ENCODE data around the gene TSBP1. TPM values are rescaled to one million over a fixed set of nuclear protein-coding genes. Genes with fewer than 3 reads are reported as not detected.

TSBP1 gene
- total RNA-seq, 4 donors from 2014 or later = not detected

DNA sequence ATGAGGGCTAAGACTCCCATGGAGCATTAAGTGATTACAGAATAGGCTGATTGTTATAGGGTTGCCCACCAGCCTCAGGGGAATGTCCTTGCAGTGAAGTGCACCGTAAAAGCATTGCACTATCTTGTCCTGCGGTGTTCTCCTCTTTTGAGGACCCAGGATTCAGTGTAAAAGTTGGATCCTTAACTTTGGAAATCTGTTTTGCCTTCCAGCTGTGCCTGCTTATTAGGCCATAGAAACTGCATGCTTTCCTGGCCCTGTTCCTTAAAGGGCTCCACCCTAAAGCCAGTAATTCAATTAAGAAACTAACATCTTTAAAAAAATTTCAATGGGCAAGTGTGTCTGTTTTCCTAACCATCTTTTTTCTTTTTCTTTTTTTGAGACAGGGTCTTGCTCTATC lies 122.4 kb downstream of the TSBP1 start:
- Histone ChIP-seq H3K4me1 (peaks cover 0 to 16% (median 0%) of the 10 kb centered on the region in 4 donors), H3K36me3 (no peaks in the 10 kb centered on the region), H3K27ac (no peak overlapping the region), H3K27me3 (no peaks in the 10 kb centered on the region), H3K4me3 (no peak overlapping the region), H3K9me3 (no peaks in the 10 kb centered on the region)
- TF ChIP-seq EP300 (IDR thresholded peaks at IDR 0.05) = no peak
- TF ChIP-seq, protein P1, sequence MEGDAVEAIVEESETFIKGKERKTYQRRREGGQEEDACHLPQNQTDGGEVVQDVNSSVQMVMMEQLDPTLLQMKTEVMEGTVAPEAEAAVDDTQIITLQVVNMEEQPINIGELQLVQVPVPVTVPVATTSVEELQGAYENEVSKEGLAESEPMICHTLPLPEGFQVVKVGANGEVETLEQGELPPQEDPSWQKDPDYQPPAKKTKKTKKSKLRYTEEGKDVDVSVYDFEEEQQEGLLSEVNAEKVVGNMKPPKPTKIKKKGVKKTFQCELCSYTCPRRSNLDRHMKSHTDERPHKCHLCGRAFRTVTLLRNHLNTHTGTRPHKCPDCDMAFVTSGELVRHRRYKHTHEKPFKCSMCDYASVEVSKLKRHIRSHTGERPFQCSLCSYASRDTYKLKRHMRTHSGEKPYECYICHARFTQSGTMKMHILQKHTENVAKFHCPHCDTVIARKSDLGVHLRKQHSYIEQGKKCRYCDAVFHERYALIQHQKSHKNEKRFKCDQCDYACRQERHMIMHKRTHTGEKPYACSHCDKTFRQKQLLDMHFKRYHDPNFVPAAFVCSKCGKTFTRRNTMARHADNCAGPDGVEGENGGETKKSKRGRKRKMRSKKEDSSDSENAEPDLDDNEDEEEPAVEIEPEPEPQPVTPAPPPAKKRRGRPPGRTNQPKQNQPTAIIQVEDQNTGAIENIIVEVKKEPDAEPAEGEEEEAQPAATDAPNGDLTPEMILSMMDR (IDR thresholded peaks at IDR 0.05) = no peak
- TF ChIP-seq POLR2A (IDR thresholded peaks at IDR 0.05) = no peak
- DNase-seq (ENCODE audit: low spot score in 2 of 2) = no peak
- WGBS, 2 donors = 90 to 93% methylated on average over 2 of the region's 2 CpGs

DNA sequence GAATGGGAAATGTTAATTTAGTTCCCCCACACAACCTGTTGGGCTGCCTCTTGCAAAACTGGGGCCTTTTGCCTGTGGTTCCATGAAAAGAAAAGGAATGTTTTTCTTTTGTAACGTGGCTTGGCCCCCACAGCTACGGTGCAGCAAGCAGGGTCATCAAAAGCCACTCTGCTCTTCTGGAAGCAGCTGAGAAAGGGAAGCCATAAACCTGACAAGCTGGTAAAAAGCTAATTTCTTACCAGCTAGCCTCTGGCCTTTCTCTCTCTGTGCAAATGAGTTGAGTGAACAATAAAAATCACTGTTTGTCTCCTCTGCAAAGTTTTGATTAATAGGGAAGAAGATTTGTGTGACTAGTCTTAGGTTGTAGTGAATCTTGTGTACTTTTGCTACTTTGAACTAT lies 124.3 kb downstream of the TSBP1 start:
- H3K4me3 ChIP-seq = no peak overlapping the region
- no peaks in the 10 kb centered on the region for H3K27me3 ChIP-seq
- H3K36me3 ChIP-seq = no peaks in the 10 kb centered on the region
- no peak for DNase-seq (ENCODE audit: low spot score in 2 of 2)
- no peaks in the 10 kb centered on the region for H3K9me3 ChIP-seq
- TF ChIP-seq POLR2A (IDR thresholded peaks at IDR 0.05) = no peak
- 0 to 11% methylated on average over 2 of the region's 2 CpGs for WGBS, 2 donors
- peaks cover 0 to 22% (median 0%) of the 10 kb centered on the region in 4 donors for H3K4me1 ChIP-seq
- H3K27ac ChIP-seq = no peak overlapping the region

DNA sequence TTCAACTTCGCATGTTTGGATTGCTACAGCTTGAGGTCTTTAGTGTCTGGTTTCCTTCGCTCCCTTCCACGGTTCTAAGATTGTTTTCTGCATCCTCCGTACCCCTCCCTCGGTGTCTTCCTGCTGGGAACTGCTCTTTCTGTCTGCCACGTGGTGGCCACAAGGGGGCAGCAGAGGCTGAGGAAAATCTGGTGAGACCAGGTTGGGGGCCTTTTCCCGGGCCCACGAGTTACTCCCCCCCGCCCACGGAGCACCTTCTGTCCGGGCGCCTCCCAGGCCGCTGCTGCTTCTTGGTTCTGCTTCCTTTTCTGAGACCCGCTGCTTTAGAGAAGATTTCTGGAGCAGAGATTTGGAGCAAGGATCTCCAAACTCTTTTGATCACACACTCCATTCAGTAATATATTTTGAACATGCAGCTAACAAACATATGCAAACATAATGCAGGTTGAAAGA lies 126.7 kb downstream of the TSBP1 start:
- Histone ChIP-seq H3K36me3 (no peaks in the 10 kb centered on the region), H3K27me3 (no peaks in the 10 kb centered on the region), H3K4me1 (peaks cover 0 to 22% (median 0%) of the 10 kb centered on the region in 4 donors), H3K4me3 (peak overlapping the region in 3 of 4 donors; percentile 7 to 46 (median 17)), H3K27ac (peak overlapping the region; percentile 61 to 90 (median 73)), H3K9me3 (no peaks in the 10 kb centered on the region)
- WGBS, 2 donors = 1% methylated on average over 14 of the region's 14 CpGs
- DNase-seq (ENCODE audit: low spot score in 2 of 2) = peak; percentile 65 to 84
- TF ChIP-seq, protein P1 (IDR thresholded peaks at IDR 0.05) = peak; percentile 81 to 96 (median 92)
- no peak for TF ChIP-seq POLR2A (IDR thresholded peaks at IDR 0.05)
- TF ChIP-seq EP300 (IDR thresholded peaks at IDR 0.05) = peak in 1 of 2 donors; percentile 32

DNA sequence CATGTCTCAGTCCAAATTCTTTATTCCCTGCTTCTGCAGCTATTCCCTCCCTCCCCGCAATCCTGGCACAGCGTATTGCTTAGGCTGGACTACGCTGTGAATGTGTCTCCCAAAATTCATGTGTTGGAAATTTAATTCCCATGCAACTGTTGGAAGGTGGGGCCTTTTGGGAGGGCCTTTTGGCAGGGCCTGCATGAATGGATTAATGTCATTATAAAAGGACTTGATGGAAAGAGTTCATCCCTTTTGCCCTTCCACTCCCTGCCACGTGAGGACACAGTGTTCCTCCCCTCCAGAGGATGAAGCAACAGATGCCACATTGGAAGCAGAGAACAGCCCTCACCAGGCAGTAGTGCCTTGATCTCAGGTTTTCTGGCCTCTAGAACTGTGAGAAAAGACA lies 127.4 kb downstream of the TSBP1 start:
- 45 to 82% methylated on average over 4 of the region's 4 CpGs for WGBS, 2 donors
- DNase-seq (ENCODE audit: low spot score in 2 of 2) = peak; percentile 36 to 71

More for the DNA sequence above, 127.4 kb downstream of the TSBP1 start:
- Histone ChIP-seq H3K27ac (peak overlapping the region; percentile 61 to 90 (median 73)), H3K4me1 (peaks cover 0 to 22% (median 0%) of the 10 kb centered on the region in 4 donors), H3K9me3 (no peaks in the 10 kb centered on the region), H3K27me3 (no peaks in the 10 kb centered on the region), H3K4me3 (peak overlapping the region in 1 of 4 donors; percentile 46), H3K36me3 (no peaks in the 10 kb centered on the region)
- TF ChIP-seq EP300 (IDR thresholded peaks at IDR 0.05) = peak; percentile 53 to 91
- TF ChIP-seq, protein P1 (IDR thresholded peaks at IDR 0.05) = no peak
- peak in 1 of 2 donors; percentile 39 for TF ChIP-seq POLR2A (IDR thresholded peaks at IDR 0.05)

Small RNAs within 50 kb of the gene (small RNA-seq; reads per million reads assigned to genes)
- gene RNU6-603P = not detected

Other genes with a start within 250 kb of the TSBP1 start
- gene ATF6B, start 243.7 kb downstream of the TSBP1 start, total RNA-seq = 100 to 1,000 TPM in 3 of 4 donors, 10 to 100 TPM in 1; 74.3 to 121 (median 102) TPM
- gene FKBPL, start 241.6 kb downstream of the TSBP1 start, total RNA-seq = 1 to 10 TPM; 1.3 to 5.4 (median 3.0) TPM
- gene PRRT1, start 220.0 kb downstream of the TSBP1 start, total RNA-seq = 1 to 10 TPM in 2 of 4 donors, under 1 TPM in 2; 0.21 to 2.7 (median 1.7) TPM
- gene PPT2, start 217.8 kb downstream of the TSBP1 start, total RNA-seq = 10 to 100 TPM; 33.0 to 75.2 (median 40.1) TPM
- 100 to 1,000 TPM; 108 to 388 (median 270) TPM for gene EGFL8, start 207.3 kb downstream of the TSBP1 start, total RNA-seq
- gene AGPAT1, start 195.8 kb downstream of the TSBP1 start, total RNA-seq = 10 to 100 TPM; 45.3 to 52.2 (median 48.1) TPM
- gene RNF5, start 193.5 kb downstream of the TSBP1 start, total RNA-seq = 100 to 1,000 TPM in 2 of 4 donors, 10 to 100 TPM in 2; 74.5 to 117 (median 107) TPM
- 10 to 100 TPM in 1 of 4 donors, 1 to 10 TPM in 3; 4.0 to 12.7 (median 5.8) TPM for gene AGER, start 187.7 kb downstream of the TSBP1 start, total RNA-seq
- gene PBX2, start 181.7 kb downstream of the TSBP1 start, total RNA-seq = 10 to 100 TPM; 55.0 to 75.0 (median 61.9) TPM
- 10 to 100 TPM in 2 of 4 donors, 1 to 10 TPM in 2; 5.9 to 17.7 (median 8.8) TPM for gene GPSM3, start 179.3 kb downstream of the TSBP1 start, total RNA-seq
- gene NOTCH4, start 147.8 kb downstream of the TSBP1 start, total RNA-seq = 10 to 100 TPM; 22.4 to 50.2 (median 31.9) TPM
- not detected for gene BTNL2, start 35.3 kb upstream of the TSBP1 start, total RNA-seq
- gene HLA-DRA, start 68.0 kb upstream of the TSBP1 start, total RNA-seq = 100 to 1,000 TPM; 179 to 620 (median 253) TPM
- 10 to 100 TPM in 1 of 4 donors, 1 to 10 TPM in 1, not detected in 2; 5.1 to 56.1 TPM for gene HLA-DRB5, start 158.4 kb upstream of the TSBP1 start, total RNA-seq
- 10 to 100 TPM; 40.2 to 94.8 (median 64.3) TPM for gene HLA-DRB1, start 217.9 kb upstream of the TSBP1 start, total RNA-seq